Keratinocyte (primary cell): Measurements from ENCODE around the gene SEPTIN1. TPM values are rescaled to one million over a fixed set of nuclear protein-coding genes. Genes with fewer than 3 reads are reported as not detected.

Source experiments
- DNase-seq: peaks from one replicate; pipeline ENCODE4 v3.0.0-alpha.2; 2011; ENCODE audit warnings: low read depth, missing footprints, low spot score
- FAIRE-seq: peaks from 2 replicates; lab custom pipeline; 2011; peaks lifted over from hg19 to GRCh38; lab: Jason Lieb, UNC
- H2AFZ ChIP-seq: 2 replicates; pipeline ENCODE4 v1.6.0; 2012; ENCODE audit warnings: low read length, control low read depth, inconsistent platforms; ENCODE audit not compliant: control insufficient read depth
- H3K27ac ChIP-seq: 2 replicates; pipeline ENCODE4 v1.5.1; 2011; ENCODE audit warnings: low read length; ENCODE audit not compliant: control insufficient read depth, insufficient read depth
- H3K27me3 ChIP-seq: 3 replicates; pipeline ENCODE4 v1.6.0; 2011; ENCODE audit warnings: low read length; ENCODE audit not compliant: control insufficient read depth, insufficient read depth; ENCODE audit errors: extremely low read depth
- H3K36me3 ChIP-seq, 2 experiments: 2 replicates in 1 of 2; 3 replicates in 1 of 2; pipeline ENCODE4 v1.5.1; 2011; ENCODE audit warnings: low read length in 2 of 2, mild to moderate bottlenecking in 1 of 2; ENCODE audit not compliant: control insufficient read depth in 2 of 2, insufficient read depth in 2 of 2; ENCODE audit errors: extremely low read depth in 1 of 2
- H3K4me1 ChIP-seq: 3 replicates; pipeline ENCODE4 v1.5.1; 2011; ENCODE audit warnings: low read length; ENCODE audit not compliant: control insufficient read depth, insufficient read depth; ENCODE audit errors: extremely low read depth
- H3K4me2 ChIP-seq: 3 replicates; pipeline ENCODE4 v1.6.0; 2011; ENCODE audit warnings: low read depth, low read length; ENCODE audit not compliant: control insufficient read depth, insufficient read depth; ENCODE audit errors: extremely low read depth
- H3K4me3 ChIP-seq, 3 experiments: fragments of 200-600 bp in 1 of 3; sonication (generic) in 1 of 3; 2 replicates in 2 of 3; 3 replicates in 1 of 3; pipeline ENCODE4 v1.5.1; 2011 to 2016; ENCODE audit warnings: low read length in 3 of 3, mild to moderate bottlenecking in 3 of 3, control low read depth in 2 of 3, inconsistent platforms in 1 of 3, low read depth in 1 of 3, mixed read lengths in 1 of 3, mixed run types in 1 of 3, moderate library complexity in 1 of 3; ENCODE audit not compliant: control insufficient read depth in 2 of 3, insufficient read depth in 2 of 3; ENCODE audit errors: extremely low read depth in 1 of 3
- H3K79me2 ChIP-seq: 2 replicates; pipeline ENCODE4 v1.6.0; 2012; ENCODE audit warnings: low read length; ENCODE audit not compliant: control insufficient read depth, insufficient read depth
- H3K9ac ChIP-seq: 3 replicates; pipeline ENCODE4 v1.6.0; 2011; ENCODE audit warnings: low read length; ENCODE audit not compliant: control insufficient read depth, insufficient read depth; ENCODE audit errors: extremely low read depth
- H3K9me1 ChIP-seq: 3 replicates; pipeline ENCODE4 v1.6.0; 2011; ENCODE audit warnings: low read length; ENCODE audit not compliant: control insufficient read depth, insufficient read depth; ENCODE audit errors: extremely low read depth
- H3K9me3 ChIP-seq: 2 replicates; pipeline ENCODE4 v1.5.1; 2012; ENCODE audit warnings: low read depth, low read length; ENCODE audit not compliant: control insufficient read depth
- H4K20me1 ChIP-seq: 3 replicates; pipeline ENCODE4 v1.6.0; 2011; ENCODE audit warnings: low read length; ENCODE audit not compliant: control insufficient read depth, insufficient read depth; ENCODE audit errors: extremely low read depth
- EZH2 ChIP-seq: IDR thresholded peaks from one replicate; pipeline ENCODE4 v1.6.1; 2012; ENCODE audit warnings: inconsistent platforms, mild to moderate bottlenecking, low read length, moderate library complexity
- dilution Hi-C: fragments of 300-500 bp; cut with MboI; formaldehyde crosslinking; loops from one replicate; pipeline ENCODE4 v1.7.0; 2020; ENCODE audit warnings: low sequenced_read_pairs; ENCODE audit not compliant: extremely low pct_ligation_motif_present
- polyA plus RNA-seq, 5 experiments: library from polyadenylated mRNA; depleted of rRNA in 3 of 5; stranded (reverse) in 3 of 5; stranded (forward) in 1 of 5; unstranded in 1 of 5; fragments of >200 nt; gene quantifications; 1 replicate in 1 of 5; 2 replicates in 3 of 5; 3 replicates in 1 of 5; pipeline versions ENCODE4 v1.2.1 to v1.2.3, GENCODE V29; 2011 to 2012; ENCODE audit warnings: missing spikeins in 2 of 5, low read depth in 1 of 5, low replicate concordance in 1 of 5
- TF ChIP-seq, protein P1 (sequence below), 3 experiments: IDR thresholded peaks in 1 of 3; conservative IDR thresholded peaks in 1 of 3; optimal IDR thresholded peaks in 1 of 3; 2 replicates in 2 of 3; 3 replicates in 1 of 3; pipeline versions ENCODE3 to v1.5.1; 2011; ENCODE audit warnings: low read length in 3 of 3, mild to moderate bottlenecking in 3 of 3, moderate library complexity in 2 of 3, control low read depth in 1 of 3, inconsistent platforms in 1 of 3; ENCODE audit not compliant: insufficient read depth in 2 of 3; ENCODE audit errors: extremely low read depth in 1 of 3

The SEPTIN1 gene
- polyA plus RNA-seq, 1 donor (not counting 4 experiments of a cell fraction or from before 2014, with no cell fraction given): not detected

DNA sequence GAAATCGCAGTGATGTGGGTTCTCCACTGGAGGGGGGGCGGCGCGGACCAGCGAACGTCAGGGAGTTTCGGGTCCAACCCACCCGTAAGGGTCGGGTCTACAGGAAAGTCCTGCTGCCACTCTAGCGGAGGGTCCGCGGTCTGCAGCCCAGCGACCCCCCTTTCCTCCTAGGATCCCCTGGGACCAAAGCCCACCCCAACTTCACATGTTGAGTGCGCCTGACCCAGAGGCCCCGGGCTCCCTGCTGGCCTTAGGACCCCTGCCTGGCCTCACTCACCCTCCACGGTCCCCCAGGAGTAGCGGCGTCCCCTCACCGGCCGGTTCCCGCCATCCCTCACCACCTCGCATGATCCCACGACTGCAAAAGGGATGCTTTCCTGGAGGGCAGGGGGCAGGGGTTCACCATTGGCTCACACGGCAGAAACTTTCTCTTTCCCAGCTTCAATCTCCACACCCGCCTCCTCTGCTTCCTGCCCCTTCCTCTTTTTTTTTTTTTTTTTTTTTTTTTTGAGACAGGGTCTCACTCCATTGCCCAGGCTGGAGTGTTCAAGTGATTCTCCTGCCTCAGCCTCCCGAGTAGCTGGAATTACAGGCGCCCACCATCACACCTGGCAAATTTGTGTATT, 3.1 kb downstream of the SEPTIN1 start:
- Histone ChIP-seq H3K9me1 (no peaks in the 10 kb centered on the region), H3K4me2 (peak overlapping the region; percentile 71), H3K79me2 (no peaks in the 10 kb centered on the region), H3K27ac (peak overlapping the region; percentile 67), H3K9ac (peak overlapping the region; percentile 89), H4K20me1 (no peaks in the 10 kb centered on the region), H3K9me3 (no peaks in the 10 kb centered on the region), H3K36me3 (peaks cover 0 to 2% of the 10 kb centered on the region in 2 experiments), H3K4me1 (peaks cover 9% of the 10 kb centered on the region), H3K27me3 (no peaks in the 10 kb centered on the region), H3K4me3 (peak overlapping the region; percentile 22 to 81 (median 49)), H2AFZ (peak overlapping the region; percentile 92)
- no peak for TF ChIP-seq EZH2
- TF ChIP-seq, protein P1, sequence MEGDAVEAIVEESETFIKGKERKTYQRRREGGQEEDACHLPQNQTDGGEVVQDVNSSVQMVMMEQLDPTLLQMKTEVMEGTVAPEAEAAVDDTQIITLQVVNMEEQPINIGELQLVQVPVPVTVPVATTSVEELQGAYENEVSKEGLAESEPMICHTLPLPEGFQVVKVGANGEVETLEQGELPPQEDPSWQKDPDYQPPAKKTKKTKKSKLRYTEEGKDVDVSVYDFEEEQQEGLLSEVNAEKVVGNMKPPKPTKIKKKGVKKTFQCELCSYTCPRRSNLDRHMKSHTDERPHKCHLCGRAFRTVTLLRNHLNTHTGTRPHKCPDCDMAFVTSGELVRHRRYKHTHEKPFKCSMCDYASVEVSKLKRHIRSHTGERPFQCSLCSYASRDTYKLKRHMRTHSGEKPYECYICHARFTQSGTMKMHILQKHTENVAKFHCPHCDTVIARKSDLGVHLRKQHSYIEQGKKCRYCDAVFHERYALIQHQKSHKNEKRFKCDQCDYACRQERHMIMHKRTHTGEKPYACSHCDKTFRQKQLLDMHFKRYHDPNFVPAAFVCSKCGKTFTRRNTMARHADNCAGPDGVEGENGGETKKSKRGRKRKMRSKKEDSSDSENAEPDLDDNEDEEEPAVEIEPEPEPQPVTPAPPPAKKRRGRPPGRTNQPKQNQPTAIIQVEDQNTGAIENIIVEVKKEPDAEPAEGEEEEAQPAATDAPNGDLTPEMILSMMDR (optimal IDR thresholded peaks at IDR 0.05 in 1 of 3, IDR thresholded peaks at IDR 0.05 in 1 of 3, conservative IDR thresholded peaks at IDR 0.05 in 1 of 3; ENCODE audit: extremely low read depth in 1 of 3, insufficient read depth in 2 of 3, low read length in 3 of 3): no peak
- no peak for DNase-seq
- dilution Hi-C loops: no loop called here
- FAIRE-seq: no peak

DNA sequence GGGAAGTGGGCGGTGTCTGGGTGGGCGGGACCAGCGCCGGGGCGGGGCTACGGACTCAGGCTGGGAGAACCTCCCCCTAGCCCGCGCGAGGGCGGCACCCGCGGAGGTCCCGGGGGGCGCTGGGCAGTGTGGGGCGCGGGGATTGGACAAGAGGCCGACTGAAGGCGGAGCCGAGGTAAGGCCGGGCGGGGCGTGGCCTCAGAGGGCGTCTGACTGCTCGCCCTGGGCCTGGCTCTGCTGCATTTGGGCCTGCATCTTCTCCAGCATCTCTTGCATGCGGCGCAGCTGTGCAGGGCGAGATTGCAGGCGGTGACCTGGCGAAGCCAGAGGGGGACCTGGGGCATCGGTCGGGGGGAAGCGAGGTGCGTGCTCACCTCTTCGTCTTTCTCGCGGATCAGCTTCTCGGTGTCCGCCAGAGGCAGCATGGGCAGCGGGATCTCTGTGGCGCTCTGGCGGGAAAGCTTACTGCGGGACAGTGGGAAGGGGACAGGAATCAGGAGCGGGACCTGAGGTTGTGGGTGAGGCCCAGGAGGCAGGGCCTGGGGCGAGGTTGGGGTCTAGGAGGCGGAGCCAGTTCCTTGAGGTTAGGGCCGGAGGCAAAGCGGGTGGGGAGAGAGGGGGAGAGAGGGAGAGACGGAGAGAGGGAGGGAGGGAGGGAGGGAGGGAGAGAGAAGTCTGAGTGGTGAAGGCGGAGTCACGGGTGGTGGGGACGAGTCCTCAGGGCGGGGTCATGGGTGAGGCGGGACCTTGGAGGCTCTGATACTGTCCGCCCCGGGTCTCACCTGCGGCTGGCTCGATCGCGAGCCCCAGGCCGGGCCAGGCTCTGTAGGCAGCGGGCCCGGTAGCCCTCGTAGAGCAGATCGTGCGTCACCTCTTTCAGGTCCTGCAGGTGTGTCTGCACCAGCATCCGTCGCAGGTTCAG, 3.9 kb downstream of the SEPTIN1 start:
- Histone ChIP-seq H3K9ac (peak overlapping the region; percentile 89), H4K20me1 (no peaks in the 10 kb centered on the region), H3K9me3 (no peaks in the 10 kb centered on the region), H3K36me3 (peaks cover 0 to 2% of the 10 kb centered on the region in 2 experiments), H3K27ac (peak overlapping the region; percentile 90), H3K9me1 (no peaks in the 10 kb centered on the region), H3K4me2 (peak overlapping the region; percentile 71), H2AFZ (peak overlapping the region; percentile 92), H3K27me3 (no peaks in the 10 kb centered on the region), H3K4me3 (peak overlapping the region; percentile 42 to 81 (median 77)), H3K79me2 (no peaks in the 10 kb centered on the region), H3K4me1 (peaks cover 9% of the 10 kb centered on the region)
- peak; percentile 44 for FAIRE-seq
- no peak for DNase-seq
- dilution Hi-C loops: no loop called here
- TF ChIP-seq, protein P1 (optimal IDR thresholded peaks at IDR 0.05 in 1 of 3, IDR thresholded peaks at IDR 0.05 in 1 of 3, conservative IDR thresholded peaks at IDR 0.05 in 1 of 3; ENCODE audit: extremely low read depth in 1 of 3, insufficient read depth in 2 of 3, low read length in 3 of 3): peak in 2 of 3 experiments; percentile 27 to 28
- no peak for TF ChIP-seq EZH2
